GM06990 (cell line): ENCODE measurements around the gene PSMD13.

ENCODE experiments used
- DNase-seq: peaks from one replicate; pipeline ENCODE4 v3.0.0-alpha.2; 2011; ENCODE audit not compliant: insufficient read length; ENCODE audit errors: extremely low read depth
- H3K27me3 ChIP-seq: replicated peaks from 2 replicates; pipeline ENCODE4 v1.6.0; 2011; ENCODE audit warnings: low read length; ENCODE audit not compliant: control insufficient read depth, insufficient read depth
- H3K36me3 ChIP-seq: 2 replicates; pipeline ENCODE4 v1.5.1; 2011; ENCODE audit warnings: low read length; ENCODE audit not compliant: control insufficient read depth, insufficient read depth
- H3K4me3 ChIP-seq: replicated peaks from 2 replicates; pipeline ENCODE4 v1.5.1; 2011; ENCODE audit warnings: low read depth, mild to moderate bottlenecking, control low read depth, low read length
- TF ChIP-seq, protein P1 (sequence below): IDR thresholded peaks from 2 replicates; pipeline ENCODE4 v1.5.1; 2011; ENCODE audit warnings: low read length, control low read depth, mild to moderate bottlenecking, inconsistent platforms; ENCODE audit not compliant: insufficient read depth, poor library complexity, severe bottlenecking

PSMD13 gene

DNA sequence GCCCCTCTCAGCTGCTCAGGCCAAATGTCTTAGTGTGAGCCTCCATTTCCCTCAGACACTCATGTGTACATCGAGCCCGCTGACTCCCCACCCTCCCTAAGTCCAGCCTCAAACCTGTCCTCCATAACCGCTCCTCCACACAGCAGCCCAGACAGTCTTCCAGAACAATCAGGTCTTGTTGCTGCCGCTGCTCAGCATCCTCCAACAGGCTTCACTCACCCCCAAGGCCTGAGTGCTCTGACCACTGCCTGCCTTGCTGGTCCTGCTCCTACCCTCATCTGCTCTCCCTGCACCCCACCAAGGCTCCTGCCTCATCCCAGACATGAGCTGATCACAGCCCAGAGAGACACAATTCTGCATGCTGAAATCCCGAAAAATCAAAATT is 17.1 kb downstream of the PSMD13 start:
- no peak for DNase-seq
- TF ChIP-seq, protein P1, sequence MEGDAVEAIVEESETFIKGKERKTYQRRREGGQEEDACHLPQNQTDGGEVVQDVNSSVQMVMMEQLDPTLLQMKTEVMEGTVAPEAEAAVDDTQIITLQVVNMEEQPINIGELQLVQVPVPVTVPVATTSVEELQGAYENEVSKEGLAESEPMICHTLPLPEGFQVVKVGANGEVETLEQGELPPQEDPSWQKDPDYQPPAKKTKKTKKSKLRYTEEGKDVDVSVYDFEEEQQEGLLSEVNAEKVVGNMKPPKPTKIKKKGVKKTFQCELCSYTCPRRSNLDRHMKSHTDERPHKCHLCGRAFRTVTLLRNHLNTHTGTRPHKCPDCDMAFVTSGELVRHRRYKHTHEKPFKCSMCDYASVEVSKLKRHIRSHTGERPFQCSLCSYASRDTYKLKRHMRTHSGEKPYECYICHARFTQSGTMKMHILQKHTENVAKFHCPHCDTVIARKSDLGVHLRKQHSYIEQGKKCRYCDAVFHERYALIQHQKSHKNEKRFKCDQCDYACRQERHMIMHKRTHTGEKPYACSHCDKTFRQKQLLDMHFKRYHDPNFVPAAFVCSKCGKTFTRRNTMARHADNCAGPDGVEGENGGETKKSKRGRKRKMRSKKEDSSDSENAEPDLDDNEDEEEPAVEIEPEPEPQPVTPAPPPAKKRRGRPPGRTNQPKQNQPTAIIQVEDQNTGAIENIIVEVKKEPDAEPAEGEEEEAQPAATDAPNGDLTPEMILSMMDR: no peak
- no peaks in the 10 kb centered on the region for H3K27me3 ChIP-seq
- no peak overlapping the region for H3K4me3 ChIP-seq
- H3K36me3 ChIP-seq: peaks cover 29% of the 10 kb centered on the region

DNA sequence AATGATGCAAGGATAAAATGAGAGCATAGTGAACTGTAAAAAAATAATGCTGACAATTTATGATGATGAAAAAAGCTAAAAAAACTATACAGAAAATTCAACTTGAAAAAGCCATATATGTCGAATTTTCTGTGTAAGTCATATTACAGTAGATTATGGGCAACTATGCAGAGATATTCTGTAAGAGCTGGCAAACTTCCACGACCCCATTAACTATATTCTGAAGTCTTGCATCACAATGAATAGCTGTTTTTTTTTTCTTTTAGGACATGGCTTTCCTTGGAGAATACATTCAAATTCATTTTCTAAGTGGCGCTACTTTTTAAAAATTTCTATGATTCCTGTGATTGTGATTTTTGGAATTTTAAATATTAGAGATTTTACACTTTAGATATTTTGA is 18.4 kb downstream of the PSMD13 start:
- peaks cover 27% of the 10 kb centered on the region for H3K36me3 ChIP-seq
- no peak for DNase-seq
- no peaks in the 10 kb centered on the region for H3K27me3 ChIP-seq
- H3K4me3 ChIP-seq: no peak overlapping the region
- TF ChIP-seq, protein P1: no peak

DNA sequence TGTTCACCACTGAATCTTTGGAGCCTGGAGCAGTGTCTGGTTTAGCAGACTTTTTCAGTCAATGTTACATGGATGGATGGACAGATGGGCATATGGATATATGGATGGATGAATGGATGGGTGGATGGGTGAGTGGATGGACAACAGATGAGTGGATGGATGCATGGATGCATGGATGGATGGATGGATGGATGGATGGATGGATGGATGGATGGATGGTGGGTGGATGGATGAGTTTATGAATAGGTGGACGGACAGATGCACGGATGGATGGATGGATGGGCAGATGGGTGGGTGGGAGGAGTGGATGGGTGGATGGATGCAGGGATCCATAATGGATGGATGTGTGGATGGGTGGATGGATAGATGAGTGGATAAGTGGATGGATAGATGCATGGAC is 19.0 kb downstream of the PSMD13 start:
- Histone ChIP-seq H3K36me3 (peaks cover 21% of the 10 kb centered on the region), H3K4me3 (no peak overlapping the region), H3K27me3 (no peaks in the 10 kb centered on the region)
- TF ChIP-seq, protein P1: no peak
- DNase-seq: no peak

DNA sequence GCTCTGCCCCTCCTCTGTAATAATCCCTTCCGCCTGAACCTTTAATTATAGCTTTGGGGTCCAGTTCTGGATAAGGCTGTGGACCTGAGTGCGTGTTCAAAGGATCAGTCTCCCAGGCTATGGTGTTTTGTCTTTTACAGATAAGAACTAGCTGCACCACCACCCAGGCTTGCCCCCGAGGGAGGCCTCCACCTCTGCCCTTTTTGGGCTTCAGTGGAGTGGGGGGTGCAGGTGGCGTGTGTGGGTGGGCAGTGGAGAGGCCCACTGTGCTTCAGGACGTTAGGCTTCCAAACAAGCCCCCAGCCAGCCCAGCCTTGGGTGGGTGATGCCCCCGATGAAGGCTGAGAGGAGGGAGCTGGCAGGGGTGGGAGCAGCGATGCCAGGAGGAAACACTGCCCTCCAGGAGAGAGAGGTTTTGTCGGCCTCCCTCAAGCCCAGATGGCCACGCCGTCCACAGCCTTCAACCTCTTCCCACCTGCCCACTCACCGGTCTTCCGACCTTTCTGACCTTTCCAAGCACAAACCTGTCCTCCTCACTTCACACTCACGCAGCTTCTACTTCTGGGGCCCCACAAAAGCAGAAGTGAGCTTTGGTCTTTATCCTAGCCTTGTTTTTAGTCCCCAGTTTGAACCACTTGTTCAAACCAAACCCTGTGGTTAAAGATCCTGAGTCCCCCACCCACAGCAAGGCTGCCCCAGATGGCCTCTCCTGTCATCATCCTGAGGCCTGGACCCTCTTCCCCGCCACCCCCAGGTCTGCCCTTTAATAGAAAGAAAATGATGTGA is 20.4 kb downstream of the PSMD13 start:
- no peak overlapping the region for H3K4me3 ChIP-seq
- peaks cover 14% of the 10 kb centered on the region for H3K36me3 ChIP-seq
- TF ChIP-seq, protein P1: no peak
- no peak for DNase-seq
- H3K27me3 ChIP-seq: no peaks in the 10 kb centered on the region

DNA sequence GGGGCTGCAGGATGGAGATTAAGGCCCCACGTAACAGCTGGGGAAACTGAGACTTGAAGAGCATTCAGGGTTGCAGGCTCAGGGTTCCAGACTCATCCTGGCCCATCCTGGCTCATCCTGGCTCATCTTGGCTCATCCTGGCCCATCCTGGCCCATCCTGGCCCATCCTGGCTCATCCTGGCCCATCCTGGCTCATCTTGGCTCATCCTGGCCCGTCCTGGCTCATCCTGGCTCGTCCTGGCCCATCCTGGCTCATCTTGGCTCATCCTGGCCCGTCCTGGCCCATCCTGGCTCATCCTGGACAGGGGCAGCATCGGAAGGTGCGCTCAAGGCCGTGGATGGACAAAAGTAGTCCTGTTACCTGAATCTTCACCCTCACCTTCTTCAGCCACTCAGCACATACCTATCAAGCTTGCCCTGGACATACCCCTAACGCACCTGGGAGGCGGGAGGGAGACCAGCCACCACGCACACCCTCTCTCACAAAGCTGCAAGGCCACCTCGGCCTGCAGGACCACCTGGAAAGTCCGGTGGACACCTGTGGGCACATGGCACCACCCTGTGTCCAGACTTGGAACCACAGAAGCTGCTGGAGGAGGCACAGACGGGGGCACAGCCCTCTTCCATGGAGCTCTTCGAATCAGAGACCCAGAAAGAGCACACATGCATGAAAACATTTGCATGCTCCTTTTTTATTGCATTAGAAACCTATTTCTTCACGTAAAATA is 21.2 kb downstream of the PSMD13 start:
- H3K4me3 ChIP-seq: no peak overlapping the region
- peaks cover 9% of the 10 kb centered on the region for H3K36me3 ChIP-seq
- DNase-seq: no peak
- H3K27me3 ChIP-seq: no peaks in the 10 kb centered on the region
- TF ChIP-seq, protein P1: peak; percentile 43

DNA sequence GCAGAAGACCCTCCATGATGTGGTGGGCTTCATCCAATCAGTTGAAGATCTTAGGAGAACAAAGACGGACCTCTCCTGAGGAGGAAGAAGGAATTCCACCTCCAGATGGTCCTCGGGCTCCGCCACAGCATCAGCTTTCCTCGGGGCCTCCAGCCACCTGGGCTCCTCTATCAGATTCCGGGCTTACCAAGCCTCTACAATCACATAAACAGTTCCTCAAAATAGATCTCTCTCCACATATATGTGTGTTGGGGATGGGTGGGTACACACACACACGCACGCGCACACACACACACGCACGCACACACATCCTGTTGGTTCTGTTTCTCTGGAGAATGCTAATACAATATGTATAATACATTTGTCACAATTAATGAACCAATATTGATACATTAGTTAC is 22.6 kb downstream of the PSMD13 start:
- H3K36me3 ChIP-seq: no peaks in the 10 kb centered on the region
- no peak overlapping the region for H3K4me3 ChIP-seq
- TF ChIP-seq, protein P1: no peak
- DNase-seq: no peak
- H3K27me3 ChIP-seq: no peaks in the 10 kb centered on the region
